ENCODE measurements around the gene FAM20B. TPM values are rescaled to one million over a fixed set of nuclear protein-coding genes. Genes with fewer than 3 reads are reported as not detected.

Gene FAM20B
- total and polyA plus RNA-seq, 12 donors: 15.4 to 69.9 (median 38.3) TPM

- WGBS, 4 donors: 94 to 100% (median 97%) methylated on average over 1 of the region's 1 CpG
- Histone ChIP-seq H3K36me3 (replicated peaks in 1 of 2) (peaks cover 0 to 3% of the 10 kb centered on the region in 2 donors), H3K4me3 (no peak overlapping the region), H3K27me3 (no peaks in the 10 kb centered on the region), H3K4me1 (replicated peaks in 1 of 2) (peaks cover 7 to 10% of the 10 kb centered on the region in 2 donors), H3K9me3 (replicated peaks in 1 of 3) (no peaks in the 10 kb centered on the region), H3K27ac (no peak overlapping the region)
- intact Hi-C loops (cut with DNase I): no loop called here
- TF ChIP-seq POLR2A (IDR thresholded peaks at IDR 0.05): no peak
- TF ChIP-seq, protein P1, sequence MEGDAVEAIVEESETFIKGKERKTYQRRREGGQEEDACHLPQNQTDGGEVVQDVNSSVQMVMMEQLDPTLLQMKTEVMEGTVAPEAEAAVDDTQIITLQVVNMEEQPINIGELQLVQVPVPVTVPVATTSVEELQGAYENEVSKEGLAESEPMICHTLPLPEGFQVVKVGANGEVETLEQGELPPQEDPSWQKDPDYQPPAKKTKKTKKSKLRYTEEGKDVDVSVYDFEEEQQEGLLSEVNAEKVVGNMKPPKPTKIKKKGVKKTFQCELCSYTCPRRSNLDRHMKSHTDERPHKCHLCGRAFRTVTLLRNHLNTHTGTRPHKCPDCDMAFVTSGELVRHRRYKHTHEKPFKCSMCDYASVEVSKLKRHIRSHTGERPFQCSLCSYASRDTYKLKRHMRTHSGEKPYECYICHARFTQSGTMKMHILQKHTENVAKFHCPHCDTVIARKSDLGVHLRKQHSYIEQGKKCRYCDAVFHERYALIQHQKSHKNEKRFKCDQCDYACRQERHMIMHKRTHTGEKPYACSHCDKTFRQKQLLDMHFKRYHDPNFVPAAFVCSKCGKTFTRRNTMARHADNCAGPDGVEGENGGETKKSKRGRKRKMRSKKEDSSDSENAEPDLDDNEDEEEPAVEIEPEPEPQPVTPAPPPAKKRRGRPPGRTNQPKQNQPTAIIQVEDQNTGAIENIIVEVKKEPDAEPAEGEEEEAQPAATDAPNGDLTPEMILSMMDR (IDR thresholded peaks at IDR 0.05): no peak
- no peak for DNase-seq
These were observed 22.8 kb downstream of the FAM20B start for GRCh38 chr1:179048339-179049124.

DNA sequence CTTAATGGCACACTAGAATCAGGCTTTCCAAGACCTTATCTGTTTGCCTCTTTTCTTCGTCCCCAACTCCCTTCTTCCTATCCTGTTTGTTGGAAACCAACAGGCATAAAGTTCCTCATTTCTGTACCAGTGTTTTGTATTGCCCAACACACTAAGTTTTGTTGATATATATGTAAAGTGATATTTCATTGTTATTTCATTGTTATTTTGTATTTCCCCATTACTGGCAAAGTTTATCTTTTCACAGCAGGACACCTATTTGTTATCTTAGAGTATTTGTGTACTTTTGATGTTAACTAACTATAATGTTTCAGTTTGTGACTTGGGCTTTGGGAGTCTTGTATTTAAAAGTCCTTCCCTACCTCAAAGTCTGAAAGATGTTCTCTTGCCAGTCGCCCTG is 27.1 kb downstream of the FAM20B start:
- H3K9me3 ChIP-seq (replicated peaks in 1 of 3): no peaks in the 10 kb centered on the region
- DNase-seq: no peak
- TF ChIP-seq, protein P1 (IDR thresholded peaks at IDR 0.05): no peak
- no peak for TF ChIP-seq POLR2A (IDR thresholded peaks at IDR 0.05)
- WGBS, 4 donors: 75 to 94% (median 91%) methylated on average over 2 of the region's 2 CpGs
- H3K27ac ChIP-seq: no peak overlapping the region
- H3K4me3 ChIP-seq: no peak overlapping the region
- no peaks in the 10 kb centered on the region for H3K27me3 ChIP-seq
- H3K4me1 ChIP-seq (replicated peaks in 1 of 2): peaks cover under 1 to 4% of the 10 kb centered on the region in 2 donors
- intact Hi-C loops (cut with DNase I): no loop called here
- H3K36me3 ChIP-seq (replicated peaks in 1 of 2): no peaks in the 10 kb centered on the region

DNA sequence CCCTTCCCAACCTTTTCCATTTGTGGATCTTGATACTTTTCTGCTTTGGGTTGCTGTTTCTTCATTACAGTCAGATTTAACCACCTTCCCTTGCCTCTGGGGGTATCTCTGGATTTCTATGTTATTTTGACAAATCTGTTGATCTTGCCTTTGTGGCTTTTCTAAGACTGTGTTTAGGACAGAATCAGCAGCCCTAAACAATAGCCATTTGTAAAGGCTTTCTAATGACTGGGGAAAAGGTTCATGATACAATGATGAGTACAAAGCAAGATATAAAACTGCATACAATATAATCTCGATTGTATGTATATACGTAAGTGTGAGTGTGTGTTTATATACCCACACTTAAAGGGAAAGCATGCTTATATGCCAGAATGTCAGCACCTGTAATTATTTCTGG is 27.8 kb downstream of the FAM20B start:
- H3K27me3 ChIP-seq: no peaks in the 10 kb centered on the region
- intact Hi-C loops (cut with DNase I): no loop called here
- H3K4me3 ChIP-seq: no peak overlapping the region
- DNase-seq: no peak
- no peaks in the 10 kb centered on the region for H3K9me3 ChIP-seq (replicated peaks in 1 of 3)
- H3K27ac ChIP-seq: no peak overlapping the region
- 86 to 98% (median 96%) methylated on average over 2 of the region's 2 CpGs for WGBS, 4 donors
- H3K4me1 ChIP-seq (replicated peaks in 1 of 2): no peaks in the 10 kb centered on the region
- no peaks in the 10 kb centered on the region for H3K36me3 ChIP-seq (replicated peaks in 1 of 2)
- TF ChIP-seq, protein P1 (IDR thresholded peaks at IDR 0.05): no peak
- no peak for TF ChIP-seq POLR2A (IDR thresholded peaks at IDR 0.05)

DNA sequence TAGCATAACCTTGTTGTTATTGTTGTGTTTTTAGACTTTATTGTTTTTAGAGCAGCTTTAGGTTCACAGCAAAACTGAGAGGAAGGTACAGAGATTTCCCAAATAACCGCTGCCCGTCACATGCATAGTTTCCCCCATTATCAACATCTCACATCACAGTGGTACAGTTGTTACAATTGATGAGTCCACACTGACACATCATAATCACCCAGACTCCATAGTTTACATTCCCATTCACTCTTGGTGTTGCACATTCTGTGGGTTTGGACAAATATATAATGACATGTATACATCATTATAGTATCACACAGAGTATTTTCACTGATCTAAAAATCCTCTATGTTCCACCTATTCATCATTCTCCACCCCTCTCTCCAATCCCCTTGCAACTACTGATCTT is 30.2 kb downstream of the FAM20B start:
- no peaks in the 10 kb centered on the region for H3K36me3 ChIP-seq (replicated peaks in 1 of 2)
- H3K4me3 ChIP-seq: no peak overlapping the region
- DNase-seq: no peak
- intact Hi-C loops (cut with DNase I): no loop called here
- no peak overlapping the region for H3K27ac ChIP-seq
- TF ChIP-seq POLR2A (IDR thresholded peaks at IDR 0.05): no peak
- TF ChIP-seq, protein P1 (IDR thresholded peaks at IDR 0.05): no peak
- WGBS, 4 donors: 95 to 100% (median 98%) methylated on average over 2 of the region's 2 CpGs
- H3K27me3 ChIP-seq: no peaks in the 10 kb centered on the region
- H3K4me1 ChIP-seq (replicated peaks in 1 of 2): no peaks in the 10 kb centered on the region
- no peaks in the 10 kb centered on the region for H3K9me3 ChIP-seq (replicated peaks in 1 of 3)

All from adrenal gland (tissue), 12 donors.